B cell (primary cell): ENCODE data around the gene C13orf42. TPM values are rescaled to one million over a fixed set of nuclear protein-coding genes. Genes with fewer than 3 reads are reported as not detected.

ENCODE experiments used
- ATAC-seq: fragments of 200-7000 bp; cut with Tn5 transposase; one replicate; pipeline ENCODE4 v1.10.0; 2021; ENCODE audit warnings: low read depth, mild to moderate bottlenecking, moderate number of reproducible peaks, moderate library complexity
- CTCF ChIA-PET: fragments of 350-600 bp; sonication (Branson Sonifier 250); formaldehyde crosslinking; loops from one replicate; lab custom pipeline; 2021; ENCODE audit warnings: antibody characterized with exemption, inconsistent platforms; lab: Charles Lee
- POLR2A ChIA-PET: fragments of 350-600 bp; sonication (Branson Sonifier 250); formaldehyde crosslinking; loops from one replicate; lab custom pipeline; 2021; ENCODE audit warnings: antibody characterized with exemption; lab: Charles Lee
- DNase-seq: peaks from one replicate; pipeline ENCODE4 v3.0.0; 2013
- H2AFZ ChIP-seq: 2 replicates; pipeline ENCODE4 v1.6.1; 2012; ENCODE audit warnings: mild to moderate bottlenecking, low read depth, low read length; ENCODE audit not compliant: insufficient read depth, poor library complexity, severe bottlenecking
- H3K27ac ChIP-seq, 2 donors: 1 replicate in 1 of 2; 2 replicates in 1 of 2; pipeline ENCODE4 v1.5.1; 2012 to 2013; ENCODE audit warnings: low read length in 2 of 2, mild to moderate bottlenecking in 2 of 2, moderate library complexity in 1 of 2
- H3K27me3 ChIP-seq, 4 experiments: fragments of 200-600 bp in 1 of 4; sonication (generic) in 1 of 4; replicated peaks in 1 of 4; 1 replicate in 2 of 4; 2 replicates in 2 of 4; pipeline versions ENCODE4 v1.6.1 to v1.7.0; 2013 to 2016; ENCODE audit warnings: low read length in 3 of 4, mild to moderate bottlenecking in 2 of 4, mixed read lengths in 1 of 4, moderate library complexity in 1 of 4; ENCODE audit not compliant: insufficient read depth in 4 of 4, control insufficient read depth in 3 of 4; ENCODE audit errors: control extremely low read depth in 1 of 4
- H3K36me3 ChIP-seq, 2 experiments: replicated peaks in 1 of 2; 1 replicate in 1 of 2; 2 replicates in 1 of 2; pipeline versions ENCODE4 v1.6.1 to v1.7.1; 2013; ENCODE audit warnings: low read length in 1 of 2; ENCODE audit not compliant: insufficient read depth in 2 of 2, control insufficient read depth in 1 of 2; ENCODE audit errors: control extremely low read depth in 1 of 2, extremely low read depth in 1 of 2
- H3K4me1 ChIP-seq, 2 donors: fragments of 200-600 bp in 1 of 2; sonication (generic) in 1 of 2; 1 replicate in 1 of 2; 2 replicates in 1 of 2; pipeline versions ENCODE4 v1.5.1 to v1.6.1; 2013 to 2017; ENCODE audit warnings: low read length in 2 of 2; ENCODE audit not compliant: control insufficient read depth in 2 of 2, insufficient read depth in 2 of 2
- H3K4me2 ChIP-seq: replicated peaks from 2 replicates; pipeline ENCODE3; 2012; ENCODE audit warnings: mild to moderate bottlenecking, low read depth, low read length; ENCODE audit not compliant: poor library complexity, severe bottlenecking
- H3K4me3 ChIP-seq, 5 experiments: fragments of 200-600 bp in 1 of 5; sonication (generic) in 1 of 5; 1 replicate in 3 of 5; 2 replicates in 2 of 5; pipeline versions ENCODE4 v1.5.1 to v1.7.0; 2011 to 2016; ENCODE audit warnings: low read length in 4 of 5, mild to moderate bottlenecking in 4 of 5, low read depth in 2 of 5, control low read depth in 1 of 5, moderate library complexity in 1 of 5; ENCODE audit not compliant: insufficient read depth in 1 of 5; ENCODE audit errors: control extremely low read depth in 1 of 5, extremely low read depth in 1 of 5
- H3K79me2 ChIP-seq: fragments of 200-600 bp; sonication (generic); one replicate; pipeline ENCODE4 v1.6.0; 2016; ENCODE audit warnings: low read length; ENCODE audit not compliant: control insufficient read depth, insufficient read depth
- H3K9ac ChIP-seq: fragments of 200-600 bp; sonication (generic); 2 replicates; pipeline ENCODE4 v1.6.1; 2017; ENCODE audit warnings: mild to moderate bottlenecking, low read length, moderate library complexity
- H3K9me3 ChIP-seq, 3 donors: one replicate each; pipeline versions ENCODE4 v1.6.1 to v1.7.1; 2013; ENCODE audit warnings: low read length in 2 of 3; ENCODE audit not compliant: control insufficient read depth in 2 of 3, insufficient read depth in 1 of 3; ENCODE audit errors: control extremely low read depth in 1 of 3
- H4K20me1 ChIP-seq: 2 replicates; pipeline ENCODE4 v1.6.0; 2012; ENCODE audit warnings: mild to moderate bottlenecking, low read length; ENCODE audit not compliant: insufficient read depth, control insufficient read depth, poor library complexity, severe bottlenecking
- H3K27ac Mint-ChIP-seq: one replicate; pipeline ENCODE4 v1.8.0; 2021; ENCODE audit warnings: mixed read lengths
- H3K27me3 Mint-ChIP-seq: one replicate; pipeline ENCODE4 v1.8.0; 2021; ENCODE audit warnings: mixed read lengths
- H3K4me1 Mint-ChIP-seq: one replicate; pipeline ENCODE4 v1.8.0; 2021; ENCODE audit warnings: mixed read lengths
- H3K4me3 Mint-ChIP-seq: one replicate; pipeline ENCODE4 v1.8.0; 2021; ENCODE audit warnings: mixed read lengths
- H3K9me3 Mint-ChIP-seq: one replicate; pipeline ENCODE4 v1.8.0; 2022; ENCODE audit warnings: mixed read lengths; ENCODE audit not compliant: insufficient read depth
- EZH2 ChIP-seq: IDR thresholded peaks from 2 replicates; pipeline ENCODE4 v1.6.1; 2012; ENCODE audit warnings: borderline replicate concordance, low read depth, mild to moderate bottlenecking, moderate library complexity, low read length; ENCODE audit not compliant: insufficient read depth, poor library complexity, severe bottlenecking
- WGBS: methylation state at CpG from one replicate; pipeline ENCODE4 v1.1.5; 2013; ENCODE audit warnings: missing lambda C conversion rate; ENCODE audit not compliant: insufficient coverage; 5-methylcytosine and 5-hydroxymethylcytosine counted together
- intact Hi-C: fragments of 100-400 bp; cut with micrococcal nuclease; formaldehyde crosslinking; loops from one replicate; pipeline ENCODE4 v1.10.0; 2022
- polyA plus RNA-seq: library from polyadenylated mRNA; depleted of rRNA; stranded (reverse); fragments of >200 nt; gene quantifications from 2 replicates; pipeline ENCODE4 v1.2.3, GENCODE V29; 2012
- total RNA-seq, 2 donors: library from RNA; stranded (reverse); fragments of 120-200 nt in 1 of 2; gene quantifications; 1 replicate in 1 of 2; 2 replicates in 1 of 2; pipeline versions ENCODE4 v1.2.3 to v1.2.4, GENCODE V29; 2013 to 2022
- TF ChIP-seq, protein P1 (sequence below): fragments of 200-600 bp; IDR thresholded peaks from one replicate; pipeline ENCODE4 v1.8.0; 2022; ENCODE audit warnings: antibody characterized with exemption, mild to moderate bottlenecking

The C13orf42 gene
- total and polyA plus RNA-seq, 2 donors (not counting 1 experiment from before 2014, with no cell fraction given) = not detected

DNA sequence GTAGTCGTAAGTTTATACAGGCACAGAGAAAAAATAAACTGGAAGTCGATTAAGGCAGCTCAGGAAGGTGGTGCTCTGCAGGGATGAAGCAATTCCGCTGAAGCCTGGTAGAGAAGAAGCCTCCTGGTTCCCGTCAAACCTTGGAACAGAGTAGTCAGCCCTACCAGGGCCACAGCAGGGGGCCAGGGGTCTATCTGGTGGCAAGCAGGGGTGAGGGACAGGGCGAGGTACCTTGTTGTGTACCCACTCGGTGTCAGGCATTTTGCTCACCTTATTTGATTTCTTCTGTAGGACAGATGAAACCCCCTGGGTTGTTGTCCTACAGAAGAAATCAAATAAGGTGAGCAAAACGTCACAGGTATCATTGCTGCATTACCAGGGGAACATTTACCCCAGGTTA lies 70.6 kb downstream of the C13orf42 start:
- ATAC-seq (no peak), DNase-seq (no peak)
- POLR2A ChIA-PET = no interaction called here
- TF ChIP-seq EZH2 = no peak
- TF ChIP-seq, protein P1, sequence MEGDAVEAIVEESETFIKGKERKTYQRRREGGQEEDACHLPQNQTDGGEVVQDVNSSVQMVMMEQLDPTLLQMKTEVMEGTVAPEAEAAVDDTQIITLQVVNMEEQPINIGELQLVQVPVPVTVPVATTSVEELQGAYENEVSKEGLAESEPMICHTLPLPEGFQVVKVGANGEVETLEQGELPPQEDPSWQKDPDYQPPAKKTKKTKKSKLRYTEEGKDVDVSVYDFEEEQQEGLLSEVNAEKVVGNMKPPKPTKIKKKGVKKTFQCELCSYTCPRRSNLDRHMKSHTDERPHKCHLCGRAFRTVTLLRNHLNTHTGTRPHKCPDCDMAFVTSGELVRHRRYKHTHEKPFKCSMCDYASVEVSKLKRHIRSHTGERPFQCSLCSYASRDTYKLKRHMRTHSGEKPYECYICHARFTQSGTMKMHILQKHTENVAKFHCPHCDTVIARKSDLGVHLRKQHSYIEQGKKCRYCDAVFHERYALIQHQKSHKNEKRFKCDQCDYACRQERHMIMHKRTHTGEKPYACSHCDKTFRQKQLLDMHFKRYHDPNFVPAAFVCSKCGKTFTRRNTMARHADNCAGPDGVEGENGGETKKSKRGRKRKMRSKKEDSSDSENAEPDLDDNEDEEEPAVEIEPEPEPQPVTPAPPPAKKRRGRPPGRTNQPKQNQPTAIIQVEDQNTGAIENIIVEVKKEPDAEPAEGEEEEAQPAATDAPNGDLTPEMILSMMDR = no peak
- Histone ChIP-seq H3K4me1 (no peaks in the 10 kb centered on the region), H3K36me3 (no peaks in the 10 kb centered on the region), H3K9ac (no peak overlapping the region), H3K4me3 (no peak overlapping the region), H3K9me3 (no peaks in the 10 kb centered on the region), H4K20me1 (no peaks in the 10 kb centered on the region), H2AFZ (no peak overlapping the region), H3K27me3 (peaks cover 0 to 3% (median 0%) of the 10 kb centered on the region in 4 experiments), H3K4me2 (no peak overlapping the region), H3K27ac (no peak overlapping the region), H3K79me2 (no peaks in the 10 kb centered on the region)
- Mint-ChIP-seq H3K27me3 (peaks cover 7% of the 10 kb centered on the region), H3K4me1 (no peaks in the 10 kb centered on the region), H3K4me3 (no peak overlapping the region), H3K27ac (no peak overlapping the region), H3K9me3 (no peaks in the 10 kb centered on the region)
- WGBS = 94% methylated on average over 6 of the region's 7 CpGs
- intact Hi-C loops = no loop called here
- CTCF ChIA-PET = no interaction called here

DNA sequence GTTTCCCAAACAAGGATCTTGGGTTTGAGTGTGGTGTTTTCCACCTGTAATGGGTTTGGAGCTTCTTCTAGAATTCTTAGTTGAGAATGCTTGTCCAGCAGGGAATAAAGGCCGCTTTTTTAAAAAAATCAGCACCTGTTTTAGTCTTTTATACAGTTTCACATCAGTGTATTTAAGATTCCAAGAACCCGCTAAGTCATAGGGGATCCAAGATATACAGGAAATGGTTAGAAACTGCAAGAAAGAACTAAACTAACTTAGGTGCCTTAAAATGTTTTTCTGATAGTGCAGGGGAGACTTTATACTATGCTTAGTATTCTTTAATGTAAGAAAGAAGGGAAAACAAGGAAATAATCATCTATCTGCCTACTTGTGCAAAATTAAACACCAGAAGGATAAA lies 74.7 kb downstream of the C13orf42 start:
- H3K9me3 Mint-ChIP-seq = no peaks in the 10 kb centered on the region
- H3K27me3 Mint-ChIP-seq = peaks cover 12% of the 10 kb centered on the region
- H3K4me2 ChIP-seq = no peak overlapping the region
- ChIA-PET CTCF (no interaction called here), POLR2A (no interaction called here)
- H3K4me1 ChIP-seq = no peaks in the 10 kb centered on the region
- no peaks in the 10 kb centered on the region for H4K20me1 ChIP-seq
- intact Hi-C loops = no loop called here
- WGBS = no CpG with 5 or more reads among the region's 2 CpGs
- H3K79me2 ChIP-seq = no peaks in the 10 kb centered on the region
- H3K27ac ChIP-seq = no peak overlapping the region
- H3K4me1 Mint-ChIP-seq = no peaks in the 10 kb centered on the region
- H3K27me3 ChIP-seq = peaks cover 0 to 3% (median 0%) of the 10 kb centered on the region in 4 experiments
- H3K9ac ChIP-seq = no peak overlapping the region
- no peak overlapping the region for H3K27ac Mint-ChIP-seq
- no peak for DNase-seq
- H3K4me3 Mint-ChIP-seq = no peak overlapping the region
- H3K36me3 ChIP-seq = no peaks in the 10 kb centered on the region
- H3K4me3 ChIP-seq = no peak overlapping the region
- no peaks in the 10 kb centered on the region for H3K9me3 ChIP-seq
- no peak for TF ChIP-seq EZH2
- TF ChIP-seq, protein P1 = no peak
- no peak for ATAC-seq
- no peak overlapping the region for H2AFZ ChIP-seq
